ENCODE data around the gene LYRM9. TPM values are rescaled to one million over a fixed set of nuclear protein-coding genes. Genes with fewer than 3 reads are reported as not detected.

LYRM9 gene
- polyA plus RNA-seq, 1 donor (not counting 4 experiments of a cell fraction or from before 2014, with no cell fraction given), result 3.0 TPM

DNA sequence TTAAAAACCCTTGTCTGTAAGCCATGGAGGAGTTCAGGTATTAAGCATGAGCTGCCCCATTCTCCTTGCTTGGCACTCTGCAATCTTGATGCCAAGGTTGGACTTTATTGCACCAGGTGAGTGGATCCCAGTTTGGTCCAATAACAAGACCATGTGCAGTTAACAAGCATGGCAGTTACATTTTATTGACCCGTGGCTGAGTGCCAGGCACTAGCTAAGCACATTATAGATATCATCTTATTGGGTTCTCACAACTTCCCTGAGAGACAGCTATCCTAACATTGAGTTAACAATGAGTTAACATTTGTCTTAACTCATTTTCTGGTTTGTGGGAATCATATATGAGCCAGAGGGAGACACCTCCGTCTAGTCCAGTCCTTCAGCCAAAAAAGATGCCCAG lies 21.8 kb downstream of the LYRM9 start:
- Histone ChIP-seq H3K9me3 (ENCODE audit: control insufficient read depth, low read depth, low read length) (no peaks in the 10 kb centered on the region), H3K9ac (ENCODE audit: control insufficient read depth, extremely low read depth, insufficient read depth, low read length) (no peak overlapping the region), H3K27me3 (ENCODE audit: control insufficient read depth, extremely low read depth, insufficient read depth, low read length) (peaks cover 2% of the 10 kb centered on the region), H3K9me1 (ENCODE audit: control insufficient read depth, extremely low read depth, insufficient read depth, low read length) (no peaks in the 10 kb centered on the region), H4K20me1 (ENCODE audit: control insufficient read depth, extremely low read depth, insufficient read depth, low read length) (no peaks in the 10 kb centered on the region), H3K4me2 (ENCODE audit: control insufficient read depth, extremely low read depth, insufficient read depth, low read depth, low read length) (no peak overlapping the region), H3K4me1 (ENCODE audit: control insufficient read depth, extremely low read depth, insufficient read depth, low read length) (peaks cover 21% of the 10 kb centered on the region), H3K79me2 (ENCODE audit: control insufficient read depth, insufficient read depth, low read length) (no peaks in the 10 kb centered on the region), H3K4me3 (ENCODE audit: control insufficient read depth in 2 of 3, extremely low read depth in 1 of 3, insufficient read depth in 2 of 3, low read depth in 1 of 3, low read length in 3 of 3) (no peak overlapping the region), H3K27ac (ENCODE audit: control insufficient read depth, insufficient read depth, low read length) (no peak overlapping the region), H2AFZ (ENCODE audit: control insufficient read depth, low read length) (no peak overlapping the region), H3K36me3 (ENCODE audit: control insufficient read depth in 2 of 2, extremely low read depth in 1 of 2, insufficient read depth in 2 of 2, low read length in 2 of 2) (no peaks in the 10 kb centered on the region)
- FAIRE-seq (no peak), DNase-seq (ENCODE audit: low read depth, low spot score) (no peak)
- dilution Hi-C loops (cut with MboI; ENCODE audit: extremely low pct_ligation_motif_present, low sequenced_read_pairs), result no loop called here
- no peak for TF ChIP-seq CTCF (optimal IDR thresholded peaks at IDR 0.05 in 1 of 3, IDR thresholded peaks at IDR 0.05 in 1 of 3, conservative IDR thresholded peaks at IDR 0.05 in 1 of 3; ENCODE audit: extremely low read depth in 1 of 3, insufficient read depth in 2 of 3, low read length in 3 of 3)
- no peak for TF ChIP-seq EZH2 (IDR thresholded peaks at IDR 0.05; ENCODE audit: low read length)

- FAIRE-seq (peak; percentile 20), DNase-seq (ENCODE audit: low read depth, low spot score) (no peak)
- no peaks in the 10 kb centered on the region for H3K79me2 ChIP-seq (ENCODE audit: control insufficient read depth, insufficient read depth, low read length)
- H3K9ac ChIP-seq (ENCODE audit: control insufficient read depth, extremely low read depth, insufficient read depth, low read length), result no peak overlapping the region
- peak overlapping the region in 1 of 3 experiments; percentile 8 for H3K4me3 ChIP-seq (ENCODE audit: control insufficient read depth in 2 of 3, extremely low read depth in 1 of 3, insufficient read depth in 2 of 3, low read depth in 1 of 3, low read length in 3 of 3)
- peak overlapping the region; percentile 42 for H3K4me2 ChIP-seq (ENCODE audit: control insufficient read depth, extremely low read depth, insufficient read depth, low read depth, low read length)
- H3K9me3 ChIP-seq (ENCODE audit: control insufficient read depth, low read depth, low read length), result no peaks in the 10 kb centered on the region
- H3K9me1 ChIP-seq (ENCODE audit: control insufficient read depth, extremely low read depth, insufficient read depth, low read length), result no peaks in the 10 kb centered on the region
- no peak for TF ChIP-seq CTCF (optimal IDR thresholded peaks at IDR 0.05 in 1 of 3, IDR thresholded peaks at IDR 0.05 in 1 of 3, conservative IDR thresholded peaks at IDR 0.05 in 1 of 3; ENCODE audit: extremely low read depth in 1 of 3, insufficient read depth in 2 of 3, low read length in 3 of 3)
- TF ChIP-seq EZH2 (IDR thresholded peaks at IDR 0.05; ENCODE audit: low read length), result no peak
- H3K27ac ChIP-seq (ENCODE audit: control insufficient read depth, insufficient read depth, low read length), result no peak overlapping the region
- H3K4me1 ChIP-seq (ENCODE audit: control insufficient read depth, extremely low read depth, insufficient read depth, low read length), result peaks cover 21% of the 10 kb centered on the region
- H3K27me3 ChIP-seq (ENCODE audit: control insufficient read depth, extremely low read depth, insufficient read depth, low read length), result no peaks in the 10 kb centered on the region
- dilution Hi-C loops (cut with MboI; ENCODE audit: extremely low pct_ligation_motif_present, low sequenced_read_pairs), result no loop called here
- H4K20me1 ChIP-seq (ENCODE audit: control insufficient read depth, extremely low read depth, insufficient read depth, low read length), result no peaks in the 10 kb centered on the region
- H3K36me3 ChIP-seq (ENCODE audit: control insufficient read depth in 2 of 2, extremely low read depth in 1 of 2, insufficient read depth in 2 of 2, low read length in 2 of 2), result no peaks in the 10 kb centered on the region
- H2AFZ ChIP-seq (ENCODE audit: control insufficient read depth, low read length), result peak overlapping the region; percentile 19
Observed at GRCh38 chr17:27870345-27870744, 22.8 kb downstream of the LYRM9 start.
